K562 (cell line): ENCODE measurements around the gene ZNF785. TPM values are rescaled to one million over a fixed set of nuclear protein-coding genes. Genes with fewer than 3 reads are reported as not detected.

ENCODE experiments used
- ATAC-seq: fragments of 200-7000 bp; cut with Tn5 transposase; 3 replicates; pipeline ENCODE4 v1.9.1; 2020; ENCODE audit warnings: moderate library complexity
- BruUV-seq: library from RNA; stranded (reverse); fragments of 400-500 nt; replicated peaks from 2 replicates; lab custom pipeline; 2021; lab: Mats Ljungman, UMichigan
- CTCF ChIA-PET: fragments of 300-600 bp; formaldehyde crosslinking; extraction: SDS; loops from one replicate; lab custom pipeline; 2021; ENCODE audit warnings: low intra/inter-chr PET ratio; lab: Yijun Ruan, JAX
- POLR2A ChIA-PET: fragments of 300-600, 350-650 bp; sonication (Branson Sonifier 250); formaldehyde crosslinking; extraction: SDS; loops from one replicate; lab custom pipeline; 2021; ENCODE audit warnings: antibody characterized with exemption, inconsistent platforms; lab: Yijun Ruan, JAX
- DNase-seq, 4 experiments: peaks; one replicate each; pipeline versions ENCODE4 v3.0.0 to v3.0.0-alpha.2; 2011 to 2018; ENCODE audit warnings: low spot score in 3 of 4, mixed read lengths in 3 of 4; ENCODE audit errors: extremely low read depth in 1 of 4
- FAIRE-seq: peaks from 2 replicates; lab custom pipeline; 2011; peaks lifted over from hg19 to GRCh38; lab: Jason Lieb, UNC
- H2AFZ ChIP-seq: 2 replicates; pipeline ENCODE4 v1.6.0; 2011; ENCODE audit warnings: low read depth, low read length, control low read depth, inconsistent platforms
- H3K27ac ChIP-seq: fragments of 200-600 bp; 3 replicates; pipeline ENCODE4 v1.8.0; 2011; ENCODE audit warnings: low read depth, mild to moderate bottlenecking, control low read depth, inconsistent platforms, low read length, moderate library complexity, mixed read lengths; ENCODE audit errors: extremely low read depth
- H3K27me3 ChIP-seq, 2 experiments: fragments of 300-600 bp in 1 of 2; 2 replicates in 1 of 2; 3 replicates in 1 of 2; pipeline versions ENCODE4 v1.6.0 to v1.8.0; 2011; ENCODE audit warnings: inconsistent platforms in 2 of 2, low read length in 2 of 2, mild to moderate bottlenecking in 1 of 2, mixed read lengths in 1 of 2, moderate library complexity in 1 of 2; ENCODE audit not compliant: control insufficient read depth in 2 of 2, insufficient read depth in 2 of 2
- H3K36me3 ChIP-seq: fragments of 300-600 bp; 3 replicates; pipeline ENCODE4 v1.8.0; 2011; ENCODE audit warnings: mild to moderate bottlenecking, low read length, inconsistent platforms; ENCODE audit not compliant: control insufficient read depth, insufficient read depth
- H3K4me1 ChIP-seq, 2 experiments: fragments of 200-600 bp in 1 of 2; replicated peaks in 1 of 2; 2 replicates in 1 of 2; 3 replicates in 1 of 2; pipeline versions ENCODE4 v1.5.1 to v1.8.0; 2011; ENCODE audit warnings: inconsistent platforms in 2 of 2, low read length in 2 of 2, mild to moderate bottlenecking in 1 of 2, mixed read lengths in 1 of 2, moderate library complexity in 1 of 2; ENCODE audit not compliant: control insufficient read depth in 2 of 2, insufficient read depth in 2 of 2
- H3K4me2 ChIP-seq: 2 replicates; pipeline ENCODE4 v1.6.1; 2011; ENCODE audit warnings: low read length, control low read depth, inconsistent platforms, mixed read lengths; ENCODE audit not compliant: insufficient read depth
- H3K4me3 ChIP-seq: fragments of 200-600 bp; sonication (generic), shearing (Covaris generic); 2 replicates; pipeline ENCODE4 v1.5.1; 2016; ENCODE audit warnings: control low read depth, inconsistent platforms
- H3K79me2 ChIP-seq: fragments of 200-600 bp; 3 replicates; pipeline ENCODE4 v1.8.0; 2011; ENCODE audit warnings: low read length, inconsistent platforms; ENCODE audit not compliant: control insufficient read depth, insufficient read depth
- H3K9ac ChIP-seq, 2 experiments: 2 replicates each; pipeline versions ENCODE4 v1.6.0 to v1.6.1; 2011; ENCODE audit warnings: low read depth in 2 of 2, low read length in 2 of 2, control low read depth in 1 of 2, inconsistent platforms in 1 of 2, mild to moderate bottlenecking in 1 of 2, mixed read lengths in 1 of 2; ENCODE audit not compliant: insufficient read depth in 1 of 2
- H3K9me1 ChIP-seq: one replicate; pipeline ENCODE4 v1.6.0; 2011; ENCODE audit warnings: inconsistent platforms, mild to moderate bottlenecking, low read length, moderate library complexity; ENCODE audit not compliant: control insufficient read depth, insufficient read depth
- H3K9me3 ChIP-seq: replicated peaks from 2 replicates; pipeline ENCODE4 v1.5.1; 2011; ENCODE audit warnings: low read depth, low read length, inconsistent platforms; ENCODE audit not compliant: control insufficient read depth, insufficient read depth
- H4K20me1 ChIP-seq: replicated peaks from 2 replicates; pipeline ENCODE4 v1.6.1; 2011; ENCODE audit warnings: low read length, inconsistent platforms, mixed read lengths; ENCODE audit not compliant: control insufficient read depth, insufficient read depth
- ELF4 ChIP-seq: fragments of 450-650 bp; formaldehyde crosslinking; IDR thresholded peaks from 2 replicates; pipeline ENCODE4 v1.4.0; 2022; ENCODE audit warnings: missing genetic modification characterization
- RAD21 ChIP-seq, 2 experiments: fragments of 250-450 bp in 1 of 2; fragments of 450-650 bp in 1 of 2; sonication (Bioruptor Pico) in 1 of 2; formaldehyde crosslinking in 1 of 2; IDR thresholded peaks in 1 of 2; conservative IDR thresholded peaks in 1 of 2; 2 replicates each; pipeline versions ENCODE4 v1.4.0 to v1.8.0; 2020 to 2022; ENCODE audit warnings: mild to moderate bottlenecking in 2 of 2, moderate library complexity in 1 of 2
- ZNF444 ChIP-seq: fragments of 250-450 bp; sonication (Bioruptor Pico); IDR thresholded peaks from 2 replicates; pipeline ENCODE4 v1.4.0; 2020; ENCODE audit warnings: mild to moderate bottlenecking, moderate library complexity
- ZNF644 ChIP-seq: fragments of 200-800 bp; sonication (Bioruptor generic); IDR thresholded peaks from 2 replicates; pipeline ENCODE4 v1.6.1; 2016; ENCODE audit warnings: low read depth, missing genetic modification characterization, missing compliant biosample characterization
- WGBS: fragments of 100-300 bp; shearing (Covaris generic); methylation state at CpG from one replicate; pipeline ENCODE4 v1.1.6; 2016; ENCODE audit warnings: low coverage, mixed read lengths; ENCODE audit not compliant: insufficient coverage; ENCODE audit errors: missing lambda C conversion rate; 5-methylcytosine and 5-hydroxymethylcytosine counted together
- in situ Hi-C: fragments of 300-500 bp; cut with MboI; formaldehyde crosslinking; loops from 4 replicates; pipeline ENCODE4 v1.15.0; 2018; ENCODE audit warnings: inconsistent platforms, mixed read lengths
- intact Hi-C: fragments of 100-400 bp; cut with micrococcal nuclease; formaldehyde crosslinking; loops from 2 replicates; pipeline ENCODE4 v1.14.2; 2022
- polyA plus RNA-seq, 8 experiments: library from polyadenylated mRNA; depleted of rRNA in 4 of 8; stranded (reverse) in 5 of 8; unstranded in 3 of 8; fragments of >200 nt; fragmentation: Nextera tagmentation in 2 of 8; fragmentation: Illumina TruSeq in 1 of 8; extraction: Ambion mirVana in 2 of 8; extraction: Trizol in 1 of 8; gene quantifications; 2 replicates each; pipeline versions ENCODE4 v1.2.1 to v1.2.3, GENCODE V29; 2011 to 2014; ENCODE audit warnings: inconsistent platforms in 1 of 8, missing spikeins in 1 of 8
- total RNA-seq, 7 experiments: library from RNA; depleted of rRNA in 6 of 7; stranded (reverse); fragments of >200 nt in 6 of 7; fragmentation: Illumina TruSeq in 2 of 7; extraction: Trizol in 2 of 7; gene quantifications; 2 replicates each; pipeline versions ENCODE4 v1.2.1 to v1.2.3, GENCODE V29; 2011 to 2021; ENCODE audit warnings: low replicate concordance in 1 of 7
- TF ChIP-seq, protein P1 (sequence below): fragments of 450-650 bp; IDR thresholded peaks from 2 replicates; pipeline ENCODE4 v1.6.1; 2014; ENCODE audit warnings: low read depth, mild to moderate bottlenecking, moderate library complexity, borderline replicate concordance

ZNF785 gene
- total and polyA plus RNA-seq, 9 of the 15 experiments (the other 6 are each of a cell fraction or from before 2014, with no cell fraction given), result 0.64 to 11.0 (median 6.4) TPM

DNA sequence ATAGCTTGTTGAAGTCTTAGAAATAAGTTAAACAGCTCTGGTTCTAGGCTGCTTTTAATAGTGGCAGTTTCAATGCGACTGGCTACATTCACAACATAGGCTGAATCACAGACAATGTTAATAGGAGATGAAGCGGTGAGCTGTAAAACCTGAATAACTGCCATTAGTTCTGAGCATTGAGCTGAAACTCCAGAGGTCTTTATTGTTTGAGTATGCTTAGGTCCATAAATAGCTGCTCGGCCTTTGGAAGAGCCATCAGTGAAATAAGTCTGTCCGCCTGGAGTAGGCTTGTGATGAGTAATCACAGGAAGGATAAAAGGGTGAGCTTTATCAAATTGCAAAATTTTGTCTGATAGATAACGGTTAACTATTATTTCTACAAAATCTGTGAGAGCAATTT, 34.1 kb upstream of the ZNF785 start:
- H3K9me3 ChIP-seq, result peaks cover 18% of the 10 kb centered on the region
- H3K27ac ChIP-seq, result no peak overlapping the region
- TF ChIP-seq RAD21 (CRISPR knock-in tag; conservative IDR thresholded peaks at IDR 0.05 in 1 of 2, IDR thresholded peaks at IDR 0.05 in 1 of 2) (no peak), ZNF644 (tag) (no peak)
- H3K4me2 ChIP-seq, result no peak overlapping the region
- intact Hi-C loops, result no loop called here
- DNase-seq (no peak), FAIRE-seq (no peak), ATAC-seq (no peak)
- ChIA-PET POLR2A (interaction anchor here (0.6 to 0.7 kb wide), 3 partner anchors 74 to 558 kb away, joined by 3 read pairs; no protein-coding TSS in a partner anchor), CTCF (no interaction called here)
- no peaks in the 10 kb centered on the region for H3K27me3 ChIP-seq
- no peaks in the 10 kb centered on the region for H4K20me1 ChIP-seq
- H3K4me3 ChIP-seq, result no peak overlapping the region
- H3K36me3 ChIP-seq, result no peaks in the 10 kb centered on the region
- H2AFZ ChIP-seq, result no peak overlapping the region
- in situ Hi-C loops, result loop anchor here (10.0 kb wide), 1 partner anchor 185 kb away; the partner anchor contains the start of gene DCTPP1
- BruUV-seq, result no TSS peak
- peaks cover 9% of the 10 kb centered on the region in 2 experiments; a peak in 4 of 5 replicates for H3K4me1 ChIP-seq
- no peak overlapping the region for H3K9ac ChIP-seq
- WGBS, result 57% methylated on average over 5 of the region's 5 CpGs
- H3K9me1 ChIP-seq, result no peaks in the 10 kb centered on the region
- no peaks in the 10 kb centered on the region for H3K79me2 ChIP-seq

- Histone ChIP-seq H3K9me1 (no peaks in the 10 kb centered on the region), H4K20me1 (no peaks in the 10 kb centered on the region), H3K4me1 (peaks cover 6 to 9% of the 10 kb centered on the region in 2 experiments), H3K9me3 (peaks cover 17% of the 10 kb centered on the region), H2AFZ (0 out of 2 replicates have a peak overlapping the region, but pooled peaks have one; percentile 26), H3K79me2 (no peaks in the 10 kb centered on the region), H3K9ac (no peak overlapping the region), H3K4me2 (no peak overlapping the region), H3K36me3 (no peaks in the 10 kb centered on the region), H3K27me3 (no peaks in the 10 kb centered on the region), H3K4me3 (no peak overlapping the region), H3K27ac (no peak overlapping the region)
- ATAC-seq (no peak), DNase-seq (no peak), FAIRE-seq (no peak)
- intact Hi-C loops, result no loop called here
- in situ Hi-C loops, result no loop called here
- ChIA-PET POLR2A (interaction anchor here (0.7 kb wide), 1 partner anchor 558 kb away, joined by 3 read pairs; no protein-coding TSS in a partner anchor), CTCF (no interaction called here)
- BruUV-seq, result no TSS peak
- 51% methylated on average over 4 of the region's 4 CpGs for WGBS
- TF ChIP-seq ELF4 (CRISPR knock-in tag) (no peak), ZNF444 (CRISPR knock-in tag) (no peak)
- TF ChIP-seq, protein P1, sequence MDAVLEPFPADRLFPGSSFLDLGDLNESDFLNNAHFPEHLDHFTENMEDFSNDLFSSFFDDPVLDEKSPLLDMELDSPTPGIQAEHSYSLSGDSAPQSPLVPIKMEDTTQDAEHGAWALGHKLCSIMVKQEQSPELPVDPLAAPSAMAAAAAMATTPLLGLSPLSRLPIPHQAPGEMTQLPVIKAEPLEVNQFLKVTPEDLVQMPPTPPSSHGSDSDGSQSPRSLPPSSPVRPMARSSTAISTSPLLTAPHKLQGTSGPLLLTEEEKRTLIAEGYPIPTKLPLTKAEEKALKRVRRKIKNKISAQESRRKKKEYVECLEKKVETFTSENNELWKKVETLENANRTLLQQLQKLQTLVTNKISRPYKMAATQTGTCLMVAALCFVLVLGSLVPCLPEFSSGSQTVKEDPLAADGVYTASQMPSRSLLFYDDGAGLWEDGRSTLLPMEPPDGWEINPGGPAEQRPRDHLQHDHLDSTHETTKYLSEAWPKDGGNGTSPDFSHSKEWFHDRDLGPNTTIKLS, result no peak
These were observed 33.7 kb upstream of the ZNF785 start for GRCh38 chr16:30619202-30619601.
